D721Med (cell line): ENCODE data around the gene ALOXE3.

Experiments
- DNase-seq: peaks from one replicate; pipeline ENCODE4 v3.0.0; 2011; ENCODE audit warnings: low spot score; ENCODE audit not compliant: insufficient read length
- FAIRE-seq: peaks from 2 replicates; lab custom pipeline; 2011; peaks lifted over from hg19 to GRCh38; lab: Jason Lieb, UNC
- TF ChIP-seq, protein P1 (sequence below): IDR thresholded peaks from 2 replicates; pipeline ENCODE4 v1.5.1; 2012; ENCODE audit warnings: mild to moderate bottlenecking, control low read depth; ENCODE audit not compliant: insufficient read depth; ENCODE audit errors: missing control alignments

ALOXE3 gene

DNA sequence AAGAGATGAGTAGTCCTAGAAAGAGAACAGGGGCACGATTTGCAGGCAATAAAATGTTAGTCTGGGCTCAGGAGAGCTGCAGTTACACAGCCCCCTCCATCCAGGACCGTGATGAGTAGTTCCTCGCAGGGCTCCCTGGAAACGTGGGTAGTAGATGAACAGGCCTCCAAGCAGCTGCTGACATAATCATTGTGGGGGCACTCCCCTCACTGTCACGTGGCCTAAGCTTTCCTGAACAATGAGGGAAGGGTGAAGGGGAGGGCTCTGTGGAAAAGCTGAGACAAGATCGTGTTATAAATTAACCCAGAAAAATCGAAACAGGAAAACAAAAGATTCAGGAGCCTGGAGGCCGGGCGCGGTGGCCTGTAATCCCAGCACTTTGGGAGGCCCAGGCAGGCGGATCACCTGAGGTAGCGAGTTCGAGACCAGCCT lies 35.2 kb upstream of the ALOXE3 start:
- TF ChIP-seq, protein P1, sequence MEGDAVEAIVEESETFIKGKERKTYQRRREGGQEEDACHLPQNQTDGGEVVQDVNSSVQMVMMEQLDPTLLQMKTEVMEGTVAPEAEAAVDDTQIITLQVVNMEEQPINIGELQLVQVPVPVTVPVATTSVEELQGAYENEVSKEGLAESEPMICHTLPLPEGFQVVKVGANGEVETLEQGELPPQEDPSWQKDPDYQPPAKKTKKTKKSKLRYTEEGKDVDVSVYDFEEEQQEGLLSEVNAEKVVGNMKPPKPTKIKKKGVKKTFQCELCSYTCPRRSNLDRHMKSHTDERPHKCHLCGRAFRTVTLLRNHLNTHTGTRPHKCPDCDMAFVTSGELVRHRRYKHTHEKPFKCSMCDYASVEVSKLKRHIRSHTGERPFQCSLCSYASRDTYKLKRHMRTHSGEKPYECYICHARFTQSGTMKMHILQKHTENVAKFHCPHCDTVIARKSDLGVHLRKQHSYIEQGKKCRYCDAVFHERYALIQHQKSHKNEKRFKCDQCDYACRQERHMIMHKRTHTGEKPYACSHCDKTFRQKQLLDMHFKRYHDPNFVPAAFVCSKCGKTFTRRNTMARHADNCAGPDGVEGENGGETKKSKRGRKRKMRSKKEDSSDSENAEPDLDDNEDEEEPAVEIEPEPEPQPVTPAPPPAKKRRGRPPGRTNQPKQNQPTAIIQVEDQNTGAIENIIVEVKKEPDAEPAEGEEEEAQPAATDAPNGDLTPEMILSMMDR: no peak
- no peak for FAIRE-seq
- DNase-seq: no peak

GRCh38 chr17:8153031-8153451 lies 34.7 kb upstream of the ALOXE3 start:
- no peak for DNase-seq
- no peak for FAIRE-seq
- TF ChIP-seq, protein P1: no peak

DNA sequence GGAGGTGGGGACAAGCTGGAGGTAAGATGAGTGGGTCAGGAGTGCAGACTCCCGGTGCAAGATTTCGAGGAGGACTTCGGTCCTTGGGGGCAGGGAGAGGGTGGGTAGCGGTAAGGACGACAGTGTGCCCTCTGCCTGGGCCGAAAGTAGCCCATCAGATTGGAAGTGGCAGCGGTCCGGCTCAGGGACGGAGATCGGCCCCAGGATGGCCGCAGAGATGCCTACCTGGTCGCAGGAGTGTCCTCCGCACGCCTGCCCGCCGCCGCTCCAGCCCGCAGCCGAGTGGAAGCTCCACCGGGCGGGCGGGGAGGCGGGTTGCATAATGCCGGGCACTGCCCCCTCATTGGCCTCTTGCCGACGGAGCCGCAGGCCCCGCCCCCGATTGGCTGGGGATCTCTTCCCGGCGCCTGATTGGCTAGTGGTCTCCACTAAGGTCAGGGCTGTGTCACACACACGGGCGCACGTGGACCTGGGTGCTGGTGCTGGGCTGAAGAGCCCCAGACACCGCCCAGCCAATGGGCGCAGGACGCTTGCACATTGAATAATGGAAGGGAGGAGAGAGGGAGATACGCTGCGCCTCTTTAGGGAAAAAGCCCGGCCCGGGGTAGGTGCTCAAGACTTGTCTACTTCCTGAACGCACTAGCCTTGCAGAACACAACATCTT lies 33.9 kb upstream of the ALOXE3 start, which contains the start of gene PER1:
PER1 (minus strand) TSS at position 293 of the 664 bp plus-strand sequence. CDS start 1,698 bp downstream, outside the sequence.
- DNase-seq (peak; percentile 98), FAIRE-seq (no peak)
- TF ChIP-seq, protein P1: no peak

GRCh38 chr17:8151641-8152111 lies 33.4 kb upstream of the ALOXE3 start:
- FAIRE-seq: no peak
- no peak for DNase-seq
- TF ChIP-seq, protein P1: no peak

DNA sequence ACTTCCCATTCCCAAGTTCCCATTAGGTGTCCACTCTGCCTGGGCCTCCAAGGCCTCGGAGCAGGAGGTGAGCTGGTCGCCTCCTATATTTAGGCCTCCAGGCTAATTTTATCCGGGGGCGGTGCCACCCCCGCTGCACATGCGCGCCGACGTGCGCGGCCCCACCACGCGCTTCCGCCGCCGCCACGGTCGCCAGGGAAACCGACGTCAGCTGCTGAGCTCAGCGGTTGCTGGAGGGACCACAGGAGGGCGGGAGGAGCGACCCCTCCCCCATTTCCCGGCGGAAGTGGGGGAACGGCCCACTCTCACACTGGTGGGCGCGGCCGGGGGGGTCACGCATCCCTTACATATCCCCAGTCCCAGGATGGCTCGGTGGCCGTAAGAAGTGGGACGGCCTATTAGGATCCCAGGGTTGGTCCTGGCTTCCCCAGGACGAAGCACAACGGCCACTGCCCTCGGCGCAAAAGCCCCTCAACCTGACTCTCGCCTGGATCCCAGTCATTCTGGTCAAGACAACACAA lies 32.9 kb upstream of the ALOXE3 start:
- FAIRE-seq: no peak
- peak; percentile 89 for DNase-seq
- TF ChIP-seq, protein P1: no peak

DNA sequence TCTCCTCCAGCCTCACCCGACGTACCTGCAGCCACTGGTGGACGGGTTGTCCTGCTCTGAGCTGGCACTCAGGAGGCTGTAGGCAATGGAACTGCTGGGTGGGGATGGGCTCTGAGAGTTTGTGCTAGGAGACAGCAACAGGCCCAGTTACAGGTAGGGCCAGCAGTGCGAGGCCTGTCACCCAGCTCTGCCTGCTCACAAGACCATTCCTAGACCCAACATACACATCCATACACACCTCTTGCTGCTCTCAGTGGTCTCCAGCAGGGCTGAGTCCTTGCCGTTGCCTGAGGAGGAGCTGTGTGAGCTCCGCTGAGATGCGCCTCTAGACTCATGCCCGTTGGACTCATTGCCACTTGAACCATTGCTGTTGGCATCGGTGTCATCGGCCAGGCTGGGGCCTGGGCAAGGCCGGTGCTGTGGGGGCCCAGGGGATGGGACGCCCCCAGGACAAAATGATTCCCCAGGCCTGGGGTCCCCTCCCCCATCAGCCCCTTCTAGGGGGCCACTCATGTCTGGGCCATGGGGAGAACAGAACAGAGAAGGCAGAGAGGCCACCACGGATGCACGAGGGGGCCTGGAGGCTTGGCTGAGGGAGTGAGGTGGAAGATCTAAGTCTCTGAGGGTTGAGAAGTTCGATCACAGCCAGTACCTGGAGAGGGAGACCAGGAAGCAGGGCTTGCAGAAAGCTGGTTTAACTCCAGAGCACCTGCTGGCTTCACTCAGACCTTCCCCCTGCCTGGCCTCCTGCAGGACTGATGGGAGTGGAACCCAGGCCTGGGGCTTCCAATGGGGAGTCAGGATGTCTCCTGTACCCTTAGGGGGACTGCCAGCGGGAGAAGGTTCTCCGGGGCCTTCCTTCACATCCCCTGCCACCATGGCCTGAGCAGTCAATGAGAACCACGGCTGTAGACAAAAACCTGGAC lies 32.1 kb upstream of the ALOXE3 start:
- FAIRE-seq: no peak
- DNase-seq: no peak
- TF ChIP-seq, protein P1: no peak
